Right cardiac atrium (tissue), 5 donors: ENCODE data around the gene ADAMTS14. TPM values are rescaled to one million over a fixed set of nuclear protein-coding genes. Genes with fewer than 3 reads are reported as not detected.

ENCODE experiments used
- ATAC-seq, 2 donors: fragments of 200-7000 bp; cut with Tn5 transposase; one replicate each; pipeline versions ENCODE4 v1.8.0 to v1.9.1; 2020; ENCODE audit warnings: moderate library complexity in 2 of 2, mild to moderate bottlenecking in 1 of 2
- DNase-seq, 3 donors: peaks; one replicate each; pipeline ENCODE4 v3.0.0-alpha.2; 2020
- H3K27ac ChIP-seq: one replicate; pipeline ENCODE4 v1.5.1; 2013; ENCODE audit warnings: mild to moderate bottlenecking, low read length, control low read depth, moderate library complexity
- H3K27me3 ChIP-seq: one replicate; pipeline ENCODE4 v1.6.1; 2013; ENCODE audit not compliant: control insufficient read depth, insufficient read depth
- H3K4me1 ChIP-seq: one replicate; pipeline ENCODE4 v1.6.1; 2013; ENCODE audit warnings: low read length; ENCODE audit not compliant: control insufficient read depth, insufficient read depth
- H3K4me3 ChIP-seq: one replicate; pipeline ENCODE4 v1.5.1; 2013; ENCODE audit warnings: low read length, control low read depth
- H3K9me3 ChIP-seq: one replicate; pipeline ENCODE4 v1.6.1; 2013; ENCODE audit warnings: low read length; ENCODE audit not compliant: control insufficient read depth
- WGBS: extraction: QIAGEN DNeasy Blood & Tissue Kit; methylation state at CpG from one replicate; pipeline ENCODE4 v1.1.7; 2013; 5-methylcytosine and 5-hydroxymethylcytosine counted together
- intact Hi-C, 4 donors: fragments of 100-400 bp; cut with DNase I; formaldehyde crosslinking; loops; one replicate each; pipeline versions ENCODE4 v1.11.0 to v1.14.0; 2022 to 2023
- polyA plus RNA-seq: library from polyadenylated mRNA; stranded (reverse); fragments of 200-250 nt; gene quantifications from one replicate; pipeline ENCODE4 v1.2.3, GENCODE V29; 2013
- total RNA-seq, 4 donors: library from RNA; stranded (reverse); fragmentation: NEBNext Ultra II Directional; extraction: Animal tissue kit (Norgen Biotek cat#: 25700); gene quantifications; one replicate each; pipeline ENCODE4 v1.2.1, GENCODE V29; 2021
- donor health status: healthy with polysubstance abuse.
- donor health status: DM: no; HTN: yes; CAD: no.
- donor health status: DM: no; HTN: no; CAD: no.
- donor health status: DM: no; HTN: yes; CAD: no; lungs with severe emphysema.
- donor health status: DM: yes; HTN: yes; CAD: no.

The ADAMTS14 gene
- total and polyA plus RNA-seq, 5 donors: 0.03 to 0.36 (median 0.14) TPM

DNA sequence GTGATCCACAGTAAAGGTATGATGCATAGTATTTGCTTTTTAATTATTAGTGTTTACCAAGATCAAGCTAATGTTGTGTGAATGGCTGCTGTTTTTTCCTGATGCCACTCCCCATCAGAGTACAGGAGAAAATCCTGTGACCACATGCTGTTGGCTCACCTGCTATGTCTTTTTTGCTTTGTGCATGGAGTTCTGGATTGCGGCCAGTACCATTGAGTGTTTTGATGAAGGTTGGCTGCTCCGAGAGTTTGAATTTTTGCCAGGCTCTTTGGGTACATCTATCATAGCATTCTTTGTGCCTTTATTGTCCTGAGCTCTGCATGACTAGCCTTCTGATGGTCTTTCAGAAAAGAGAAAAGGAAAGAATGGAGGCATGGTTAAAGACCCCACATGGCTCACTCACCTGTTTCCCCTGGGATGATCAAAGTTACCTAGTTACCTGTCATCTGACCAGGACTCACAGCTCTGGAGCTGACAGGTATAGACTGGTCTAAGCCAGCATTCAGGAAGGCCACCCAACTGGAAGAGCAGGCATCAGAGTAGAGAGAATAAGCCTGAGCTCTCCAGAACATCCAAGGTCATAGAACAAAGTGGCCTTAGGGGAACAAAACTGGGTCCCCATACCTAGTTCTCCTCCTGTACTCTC is 131.6 kb downstream of the ADAMTS14 start:
- no peak overlapping the region for H3K27ac ChIP-seq
- ATAC-seq (no peak), DNase-seq (no peak)
- H3K27me3 ChIP-seq: no peaks in the 10 kb centered on the region
- 70% methylated on average over 2 of the region's 2 CpGs for WGBS
- intact Hi-C loops: no loop called here
- H3K4me3 ChIP-seq: no peak overlapping the region
- H3K9me3 ChIP-seq: no peaks in the 10 kb centered on the region
- H3K4me1 ChIP-seq: peaks cover 4% of the 10 kb centered on the region

DNA sequence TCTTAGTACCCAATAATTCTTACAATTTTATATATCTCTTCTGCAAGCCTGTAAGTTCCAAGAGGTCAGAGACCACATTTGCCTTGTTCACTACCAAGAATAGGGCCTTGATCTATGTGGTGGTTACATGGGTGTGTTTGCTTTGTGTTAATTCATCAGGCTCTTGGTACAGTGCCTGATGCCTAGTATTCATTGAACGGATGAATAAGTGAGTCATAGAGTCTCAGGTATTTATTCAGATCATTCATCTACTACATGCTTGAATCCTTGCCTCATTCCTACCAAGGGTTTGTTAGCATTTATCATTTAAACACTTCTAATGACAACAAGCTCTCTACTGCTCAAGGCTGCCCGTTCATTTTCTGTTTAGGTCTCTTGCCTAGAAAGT is 132.1 kb downstream of the ADAMTS14 start:
- Histone ChIP-seq H3K27me3 (no peaks in the 10 kb centered on the region), H3K9me3 (no peaks in the 10 kb centered on the region), H3K4me3 (no peak overlapping the region), H3K4me1 (peaks cover 4% of the 10 kb centered on the region), H3K27ac (no peak overlapping the region)
- no peak for ATAC-seq
- intact Hi-C loops: no loop called here
- WGBS: 82% methylated on average over 2 of the region's 2 CpGs
- no peak for DNase-seq

DNA sequence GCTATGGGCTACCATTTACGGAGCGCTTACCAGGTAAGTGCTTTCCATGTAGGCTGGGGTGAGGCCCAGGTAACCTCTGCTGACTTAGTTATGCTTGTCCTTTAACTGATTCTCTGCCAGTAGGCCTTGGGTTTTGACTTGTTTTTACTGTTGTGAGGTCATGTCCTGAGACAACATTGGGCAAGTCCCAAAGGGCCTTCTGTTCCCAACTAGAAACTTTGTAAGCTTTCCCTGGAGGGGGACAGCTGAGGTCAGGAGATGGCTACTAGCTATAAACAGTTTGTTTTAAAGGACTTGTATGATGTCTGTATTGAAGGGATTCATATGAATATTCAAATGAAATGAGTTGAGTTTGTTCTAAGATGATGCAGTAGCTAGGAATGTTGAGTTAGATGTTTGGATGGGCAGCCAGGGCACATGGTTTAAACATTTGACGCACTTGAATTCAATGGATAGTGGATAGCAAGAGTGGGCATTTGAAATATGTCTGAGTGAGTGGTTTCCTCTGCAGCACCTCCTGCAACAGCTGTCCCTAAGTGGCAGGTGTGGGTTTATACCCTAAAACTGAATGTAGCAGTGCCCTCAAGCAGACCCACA is 133.4 kb downstream of the ADAMTS14 start:
- H3K27ac ChIP-seq: no peak overlapping the region
- H3K4me3 ChIP-seq: no peak overlapping the region
- peaks cover 4% of the 10 kb centered on the region for H3K4me1 ChIP-seq
- ATAC-seq (no peak), DNase-seq (no peak)
- intact Hi-C loops: no loop called here
- no peaks in the 10 kb centered on the region for H3K27me3 ChIP-seq
- H3K9me3 ChIP-seq: no peaks in the 10 kb centered on the region
- 96% methylated on average over 3 of the region's 3 CpGs for WGBS

DNA sequence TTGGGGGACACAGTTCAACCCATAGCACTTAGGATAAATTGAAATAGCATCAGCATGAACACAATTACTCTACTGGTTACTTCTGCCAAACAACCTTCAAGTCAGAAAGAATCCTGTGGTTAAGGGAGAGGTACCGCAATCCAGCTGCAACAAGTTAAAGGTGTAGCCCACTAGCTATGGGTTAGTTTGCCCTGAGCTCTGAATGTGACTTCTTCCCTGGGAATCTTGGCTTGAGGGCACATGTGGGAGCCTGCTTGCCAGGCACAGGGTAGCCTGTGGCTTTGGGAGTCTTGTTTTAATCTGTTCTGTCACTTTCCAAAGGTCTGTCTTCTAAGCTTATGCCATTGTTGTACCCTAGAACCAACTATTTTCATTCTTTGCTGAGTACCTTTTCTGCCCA is 134.5 kb downstream of the ADAMTS14 start:
- no peak for DNase-seq
- intact Hi-C loops: no loop called here
- no peak overlapping the region for H3K27ac ChIP-seq
- no peaks in the 10 kb centered on the region for H3K9me3 ChIP-seq
- no peaks in the 10 kb centered on the region for H3K27me3 ChIP-seq
- 98% methylated on average over 1 of the region's 1 CpG for WGBS
- peaks cover 4% of the 10 kb centered on the region for H3K4me1 ChIP-seq
- H3K4me3 ChIP-seq: no peak overlapping the region
- ATAC-seq: no peak

DNA sequence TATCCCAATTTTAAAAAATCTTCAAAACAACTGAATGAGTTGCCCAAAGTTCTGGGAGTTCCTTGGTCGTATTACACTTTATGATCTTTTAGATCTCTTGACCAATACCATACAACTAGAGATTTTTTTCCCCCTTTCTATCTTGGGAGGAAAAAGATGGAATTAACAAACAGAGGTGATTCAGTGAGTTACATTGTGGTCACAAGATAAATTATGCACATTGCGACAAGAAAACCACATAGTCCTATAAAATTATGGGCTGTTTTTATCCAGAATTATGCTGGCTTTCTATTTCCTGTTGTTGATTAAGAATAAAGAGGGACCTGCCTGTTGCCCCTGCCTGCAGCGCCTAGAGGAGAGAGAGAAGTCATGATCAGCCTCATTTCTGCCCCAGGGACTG is 135.2 kb downstream of the ADAMTS14 start:
- DNase-seq (no peak), ATAC-seq (no peak)
- Histone ChIP-seq H3K27ac (no peak overlapping the region), H3K27me3 (no peaks in the 10 kb centered on the region), H3K9me3 (no peaks in the 10 kb centered on the region), H3K4me3 (no peak overlapping the region), H3K4me1 (peaks cover 4% of the 10 kb centered on the region)
- WGBS: 84% methylated on average over 3 of the region's 3 CpGs
- intact Hi-C loops: no loop called here

DNA sequence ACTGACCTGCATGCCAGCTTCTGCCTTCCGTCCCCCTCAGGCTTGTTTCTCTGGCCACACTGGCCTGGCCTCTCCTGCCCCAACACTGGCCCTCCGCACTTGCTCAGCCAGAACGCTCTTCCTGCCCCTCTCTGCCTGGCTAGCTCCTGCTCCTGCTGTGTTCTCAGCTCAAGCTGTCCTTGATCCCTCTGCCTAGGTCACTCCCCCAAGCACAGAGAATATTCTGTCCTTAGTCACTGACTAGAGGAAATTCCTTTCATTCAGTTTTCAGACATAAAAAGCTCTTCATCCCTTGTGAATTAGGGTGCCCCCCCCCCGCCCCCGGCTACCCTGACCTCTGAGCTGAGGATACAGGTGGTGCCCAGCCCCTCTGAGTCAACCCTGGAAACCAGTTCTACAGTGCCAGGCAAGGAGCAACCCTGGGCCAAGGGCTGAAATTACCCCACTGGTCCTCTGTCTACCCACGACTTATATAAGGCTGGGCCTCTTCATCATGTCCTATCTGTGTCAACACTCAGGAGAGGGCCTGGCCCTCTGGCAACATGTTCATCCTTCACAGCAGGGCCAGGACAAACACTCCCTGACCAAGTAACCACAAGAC is 136.8 kb downstream of the ADAMTS14 start:
- 82% methylated on average over 6 of the region's 6 CpGs for WGBS
- no peaks in the 10 kb centered on the region for H3K27me3 ChIP-seq
- no peak for DNase-seq
- H3K4me1 ChIP-seq: peaks cover 2% of the 10 kb centered on the region
- H3K9me3 ChIP-seq: no peaks in the 10 kb centered on the region
- no peak overlapping the region for H3K4me3 ChIP-seq
- no peak for ATAC-seq
- intact Hi-C loops: no loop called here
- no peak overlapping the region for H3K27ac ChIP-seq

DNA sequence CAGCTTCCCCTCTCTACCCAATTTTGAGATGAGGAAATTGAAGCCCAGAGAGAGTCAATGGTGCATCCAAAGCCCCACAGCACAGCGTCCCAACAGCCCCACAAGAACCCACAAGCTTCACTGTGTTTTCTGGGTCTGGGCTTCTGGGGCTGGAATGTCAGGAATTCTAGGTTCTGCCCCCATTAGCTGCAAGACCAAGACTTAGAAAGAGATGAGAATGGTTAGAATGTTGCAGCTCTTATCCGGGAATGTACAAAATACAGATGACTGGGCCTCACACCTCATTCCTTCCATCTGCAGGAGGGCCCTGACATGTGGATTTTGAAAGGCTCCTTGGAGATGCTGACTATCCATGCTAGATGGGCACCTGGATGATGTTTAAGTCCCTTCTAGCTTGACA is 137.4 kb downstream of the ADAMTS14 start:
- Histone ChIP-seq H3K4me1 (peaks cover 2% of the 10 kb centered on the region), H3K9me3 (no peaks in the 10 kb centered on the region), H3K27ac (no peak overlapping the region), H3K4me3 (no peak overlapping the region), H3K27me3 (no peaks in the 10 kb centered on the region)
- intact Hi-C loops: no loop called here
- no peak for ATAC-seq
- DNase-seq: no peak
- WGBS: 87% methylated on average over 2 of the region's 2 CpGs

DNA sequence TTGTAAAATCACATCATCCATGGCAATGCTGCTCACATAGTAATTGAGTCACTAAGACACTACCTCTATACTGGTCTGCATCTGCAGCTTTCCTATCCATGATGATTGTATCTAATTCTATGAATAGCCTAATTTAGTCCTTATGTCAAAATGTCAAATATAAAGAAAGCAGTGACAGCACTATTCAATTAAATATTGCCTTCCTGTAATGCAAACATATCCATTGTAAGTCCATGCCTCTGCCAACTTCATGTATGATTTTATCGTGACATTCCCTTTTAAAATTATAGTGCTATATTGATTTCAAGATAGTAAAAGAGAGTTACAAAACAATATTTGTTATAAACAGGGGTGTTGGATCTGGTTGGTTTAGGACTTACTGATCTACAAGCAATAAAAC is 138.7 kb downstream of the ADAMTS14 start:
- Histone ChIP-seq H3K9me3 (no peaks in the 10 kb centered on the region), H3K27ac (no peak overlapping the region), H3K27me3 (no peaks in the 10 kb centered on the region), H3K4me3 (no peak overlapping the region), H3K4me1 (peaks cover 2% of the 10 kb centered on the region)
- intact Hi-C loops: no loop called here
- WGBS: 0% methylated on average over 1 of the region's 1 CpG
- no peak for ATAC-seq
- DNase-seq: no peak

DNA sequence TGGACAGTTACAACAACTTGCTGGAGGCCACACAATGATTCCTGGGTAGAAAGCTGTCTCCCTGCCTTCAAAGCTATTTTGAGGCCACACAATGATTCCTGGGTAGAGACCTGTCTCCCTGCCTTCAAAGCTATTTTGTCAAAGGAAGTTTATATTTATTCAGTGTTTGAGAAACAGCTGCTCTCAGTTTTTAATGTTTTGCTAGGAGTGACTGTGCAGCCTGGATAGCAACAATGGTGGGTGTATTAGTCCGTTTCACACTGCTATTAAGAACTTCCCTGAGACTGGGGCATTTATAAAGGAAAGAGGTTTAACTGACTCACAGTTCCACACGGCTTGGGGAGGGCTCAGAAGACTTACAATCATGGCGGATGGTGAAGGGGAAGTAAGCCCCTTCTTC is 139.6 kb downstream of the ADAMTS14 start:
- intact Hi-C loops: no loop called here
- DNase-seq (no peak), ATAC-seq (no peak)
- Histone ChIP-seq H3K9me3 (no peaks in the 10 kb centered on the region), H3K27me3 (no peaks in the 10 kb centered on the region), H3K27ac (no peak overlapping the region), H3K4me3 (no peak overlapping the region), H3K4me1 (peaks cover 2% of the 10 kb centered on the region)
- 82% methylated on average over 3 of the region's 3 CpGs for WGBS
